GM18526 (cell line): ENCODE data around the gene SCO2.

Experiments used
- POLR2A ChIP-seq: IDR thresholded peaks from 3 replicates; pipeline ENCODE4 v1.6.1; 2011; ENCODE audit not compliant: insufficient read length; ENCODE audit errors: extremely low read depth

The SCO2 gene

GRCh38 chr22:50483977-50484853, 41.2 kb downstream of the SCO2 start:
- TF ChIP-seq POLR2A, result no peak

DNA sequence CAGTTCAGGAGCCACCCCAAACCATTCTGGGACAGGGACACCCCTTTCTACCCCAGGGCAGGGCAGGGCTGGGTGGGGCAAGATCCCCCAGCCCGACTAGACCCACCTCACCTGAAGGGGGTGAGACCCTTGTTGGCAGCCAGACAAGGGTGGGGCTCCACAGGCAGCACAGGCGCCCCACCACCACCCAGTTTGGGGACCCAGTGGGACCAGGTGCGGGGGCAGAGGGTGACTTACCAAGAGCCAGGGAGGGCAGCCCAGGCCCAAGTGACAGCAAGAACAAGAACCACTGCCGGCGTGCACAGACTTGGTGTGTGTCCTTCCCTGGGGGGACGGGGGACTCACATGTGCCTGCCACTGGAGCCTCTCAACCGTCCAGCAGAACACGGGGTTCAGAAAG, 41.8 kb downstream of the SCO2 start:
- no peak for TF ChIP-seq POLR2A

- TF ChIP-seq POLR2A, result no peak
Observed at GRCh38 chr22:50483106-50483505, 42.3 kb downstream of the SCO2 start.

DNA sequence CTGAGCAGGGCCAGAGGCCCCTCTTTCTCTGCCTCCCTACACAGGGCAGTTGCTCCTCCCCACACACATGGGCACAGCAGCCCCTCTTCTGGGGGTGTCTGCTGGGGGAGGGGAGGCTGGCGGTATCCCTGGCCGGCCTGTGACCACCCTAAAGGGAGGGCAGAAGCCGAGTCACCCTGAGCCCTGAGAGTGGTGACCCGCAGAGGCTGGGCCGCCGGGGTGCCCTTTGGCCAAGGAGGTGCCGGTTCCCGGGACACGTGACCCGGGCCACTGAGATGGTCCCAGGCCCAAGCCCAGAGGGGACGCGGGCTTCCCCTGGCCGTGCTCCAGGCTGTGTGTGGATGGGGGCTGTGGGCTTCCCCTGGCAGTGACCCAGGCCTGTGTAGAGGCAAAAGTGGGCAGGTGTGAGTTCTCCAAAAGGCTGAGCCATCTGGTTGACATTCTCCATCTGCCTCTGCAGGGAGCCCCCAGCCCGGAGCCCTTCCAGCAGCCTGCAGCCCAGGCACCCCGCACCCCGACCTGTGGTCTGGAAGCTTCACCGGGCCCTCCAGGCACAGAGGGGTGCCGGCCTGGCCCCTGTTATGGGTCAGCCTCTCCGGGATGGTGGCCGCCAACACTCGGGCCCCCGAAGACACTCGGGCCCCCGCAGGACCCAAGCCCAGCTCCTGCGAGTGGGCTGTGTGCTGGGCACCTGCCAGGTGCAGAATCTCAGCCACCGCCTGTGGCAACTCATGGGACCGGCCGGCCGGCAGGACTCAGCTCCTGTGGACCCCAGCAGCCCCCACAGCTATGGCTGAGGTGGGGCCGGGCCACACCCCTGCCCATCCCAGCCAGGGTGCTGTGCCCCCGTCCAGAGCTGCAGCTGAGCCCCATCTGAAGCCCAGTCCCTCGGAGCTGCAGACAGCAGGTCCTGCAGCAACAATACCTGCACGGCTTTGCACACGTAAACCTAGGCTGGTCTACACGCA, 43.0 kb downstream of the SCO2 start:
- no peak for TF ChIP-seq POLR2A

GRCh38 chr22:50481440-50482106, 43.8 kb downstream of the SCO2 start, which contains the start of gene ADM2:
TSS of gene ADM2 (plus strand) at chr22:50481543. CDS start at chr22:50481848, 305 bp downstream.
- TF ChIP-seq POLR2A, result no peak

GRCh38 chr22:50481045-50481439, 44.4 kb downstream of the SCO2 start:
- no peak for TF ChIP-seq POLR2A

DNA sequence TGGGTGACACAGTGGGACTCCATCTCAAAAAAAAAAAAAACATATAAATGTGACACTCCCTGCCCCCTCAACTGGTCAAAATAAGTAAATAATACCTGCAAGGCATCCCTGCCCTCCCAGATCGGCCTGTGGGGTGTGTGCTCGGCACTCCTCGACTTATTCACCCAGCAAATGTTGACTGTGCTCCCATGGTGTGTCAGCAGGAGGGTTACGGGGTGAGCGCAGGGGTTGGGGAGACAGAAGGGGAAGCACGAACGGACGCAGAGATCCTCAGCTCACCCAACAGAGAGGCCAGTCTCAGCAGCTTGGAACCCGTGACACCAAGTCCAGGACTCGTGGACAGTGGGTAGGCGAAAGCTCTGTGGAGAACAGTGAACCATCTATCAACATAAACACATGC, 45.7 kb downstream of the SCO2 start:
- no peak for TF ChIP-seq POLR2A

- no peak for TF ChIP-seq POLR2A
Observed at GRCh38 chr22:50477923-50478322, 47.5 kb downstream of the SCO2 start.

- no peak for TF ChIP-seq POLR2A
Observed at GRCh38 chr22:50476868-50477267, 48.5 kb downstream of the SCO2 start.

- no peak for TF ChIP-seq POLR2A
Observed at GRCh38 chr22:50475652-50476002, 49.8 kb downstream of the SCO2 start.

DNA sequence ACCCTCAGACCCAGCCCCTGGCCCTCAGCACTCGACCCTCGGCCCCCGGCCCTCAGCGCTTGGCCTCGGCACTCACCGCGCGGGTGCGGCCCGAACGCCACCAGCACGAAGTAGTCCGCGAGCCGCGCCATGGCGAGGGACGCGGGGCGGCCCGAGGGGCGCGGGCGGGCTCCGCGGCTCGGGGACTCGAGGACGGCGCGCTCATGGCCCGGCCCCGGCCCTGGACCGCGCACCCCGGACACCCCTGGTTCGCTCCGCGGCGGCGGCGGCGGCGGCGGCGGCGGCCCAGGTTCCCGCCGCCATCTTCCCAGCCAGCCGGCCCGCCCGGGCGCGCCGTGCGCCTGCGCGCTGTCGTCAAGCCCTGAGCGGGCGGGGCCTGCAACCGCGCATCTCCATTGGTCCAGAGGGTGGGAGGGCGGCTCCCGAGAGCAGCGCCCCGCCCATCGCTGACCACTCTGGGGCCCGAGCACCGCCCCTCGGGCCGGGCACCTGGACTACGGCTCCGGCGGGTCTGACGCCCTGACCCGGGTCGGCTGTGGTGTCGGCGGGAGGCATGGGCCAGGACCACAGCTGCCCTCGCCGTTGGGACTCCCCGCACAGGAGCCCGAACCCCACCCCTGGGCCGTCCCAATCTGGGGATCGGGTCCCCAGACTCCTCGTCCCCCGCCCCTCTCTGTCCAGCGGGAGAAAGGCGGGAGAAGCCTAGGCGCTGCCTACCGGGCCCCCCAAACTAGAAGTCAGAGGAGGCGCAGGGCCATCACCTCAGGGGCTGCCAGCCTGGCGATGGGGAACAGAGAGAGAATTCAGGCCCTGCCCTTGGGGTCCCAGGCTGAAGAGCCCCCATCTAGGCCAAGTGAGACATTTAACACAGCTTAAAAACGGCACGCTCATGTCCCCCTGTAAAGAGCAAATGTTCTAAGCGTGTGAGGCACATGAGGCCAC, 50.4 kb downstream of the SCO2 start, which contains the start of gene SBF1:
Gene SBF1 (minus strand): TSS at position 326 of the 942 bp plus-strand sequence. CDS start 195 bp downstream, at position 131.
- peak; percentile 55 for TF ChIP-seq POLR2A

- TF ChIP-seq POLR2A, result no peak
Observed at GRCh38 chr22:50473855-50474671, 51.3 kb downstream of the SCO2 start.
